ENCODE results near the gene PPM1H. TPM values are rescaled to one million over a fixed set of nuclear protein-coding genes. Genes with fewer than 3 reads are reported as not detected.

The PPM1H gene
- total RNA-seq, 1 experiment from 2014 or later = 33.3 TPM

GRCh38 chr12:62914443-62915203 is 20.3 kb downstream of the PPM1H start:
- in situ Hi-C loops (cut with HindIII; ENCODE audit: low pct_unique_long_range_greater_than_20kb, low sequenced_read_pairs) = no loop called here
- DNase-seq (ENCODE audit: low read depth) = no peak

- no peak for DNase-seq (ENCODE audit: low read depth)
- in situ Hi-C loops (cut with HindIII; ENCODE audit: low pct_unique_long_range_greater_than_20kb, low sequenced_read_pairs) = no loop called here
These were observed 21.6 kb downstream of the PPM1H start for GRCh38 chr12:62913380-62913779.

- in situ Hi-C loops (cut with HindIII; ENCODE audit: low pct_unique_long_range_greater_than_20kb, low sequenced_read_pairs) = no loop called here
- no peak for DNase-seq (ENCODE audit: low read depth)
These were observed 22.3 kb downstream of the PPM1H start for GRCh38 chr12:62912644-62913043.

GRCh38 chr12:62911286-62911685 is 23.7 kb downstream of the PPM1H start:
- DNase-seq (ENCODE audit: low read depth) = no peak
- in situ Hi-C loops (cut with HindIII; ENCODE audit: low pct_unique_long_range_greater_than_20kb, low sequenced_read_pairs) = no loop called here

GRCh38 chr12:62910549-62911169 is 24.3 kb downstream of the PPM1H start:
- in situ Hi-C loops (cut with HindIII; ENCODE audit: low pct_unique_long_range_greater_than_20kb, low sequenced_read_pairs) = no loop called here

GRCh38 chr12:62909340-62909739 is 25.6 kb downstream of the PPM1H start:
- in situ Hi-C loops (cut with HindIII; ENCODE audit: low pct_unique_long_range_greater_than_20kb, low sequenced_read_pairs) = no loop called here
- no peak for DNase-seq (ENCODE audit: low read depth)

More at GRCh38 chr12:62910549-62911169, 24.3 kb downstream of the PPM1H start:
- DNase-seq (ENCODE audit: low read depth) = no peak

- in situ Hi-C loops (cut with HindIII; ENCODE audit: low pct_unique_long_range_greater_than_20kb, low sequenced_read_pairs) = no loop called here
- DNase-seq (ENCODE audit: low read depth) = no peak
These were observed 26.3 kb downstream of the PPM1H start for GRCh38 chr12:62908674-62909073.

- DNase-seq (ENCODE audit: low read depth) = no peak
- in situ Hi-C loops (cut with HindIII; ENCODE audit: low pct_unique_long_range_greater_than_20kb, low sequenced_read_pairs) = no loop called here
These were observed 27.4 kb downstream of the PPM1H start for GRCh38 chr12:62907561-62907960.

- no peak for DNase-seq (ENCODE audit: low read depth)
- in situ Hi-C loops (cut with HindIII; ENCODE audit: low pct_unique_long_range_greater_than_20kb, low sequenced_read_pairs) = no loop called here
These were observed 27.9 kb downstream of the PPM1H start for GRCh38 chr12:62907078-62907477.

GRCh38 chr12:62903151-62903550 is 31.8 kb downstream of the PPM1H start:
- no peak for DNase-seq (ENCODE audit: low read depth)
- in situ Hi-C loops (cut with HindIII; ENCODE audit: low pct_unique_long_range_greater_than_20kb, low sequenced_read_pairs) = no loop called here

GRCh38 chr12:62900686-62901272 is 34.2 kb downstream of the PPM1H start:
- in situ Hi-C loops (cut with HindIII; ENCODE audit: low pct_unique_long_range_greater_than_20kb, low sequenced_read_pairs) = no loop called here
- DNase-seq (ENCODE audit: low read depth) = no peak

GRCh38 chr12:62899568-62900390 is 35.2 kb downstream of the PPM1H start:
- in situ Hi-C loops (cut with HindIII; ENCODE audit: low pct_unique_long_range_greater_than_20kb, low sequenced_read_pairs) = no loop called here
- DNase-seq (ENCODE audit: low read depth) = no peak

- DNase-seq (ENCODE audit: low read depth) = no peak
- in situ Hi-C loops (cut with HindIII; ENCODE audit: low pct_unique_long_range_greater_than_20kb, low sequenced_read_pairs) = no loop called here
These were observed 36.4 kb downstream of the PPM1H start for GRCh38 chr12:62898526-62898925.

- in situ Hi-C loops (cut with HindIII; ENCODE audit: low pct_unique_long_range_greater_than_20kb, low sequenced_read_pairs) = no loop called here
- DNase-seq (ENCODE audit: low read depth) = no peak
These were observed 39.5 kb downstream of the PPM1H start for GRCh38 chr12:62895351-62895877.

GRCh38 chr12:62893276-62893675 is 41.7 kb downstream of the PPM1H start:
- no peak for DNase-seq (ENCODE audit: low read depth)
- in situ Hi-C loops (cut with HindIII; ENCODE audit: low pct_unique_long_range_greater_than_20kb, low sequenced_read_pairs) = no loop called here

- peak; percentile 15 for DNase-seq (ENCODE audit: low read depth)
These were observed 43.0 kb downstream of the PPM1H start for GRCh38 chr12:62891805-62892549.

GRCh38 chr12:62888454-62889110 is 46.4 kb downstream of the PPM1H start:
- no peak for DNase-seq (ENCODE audit: low read depth)
- in situ Hi-C loops (cut with HindIII; ENCODE audit: low pct_unique_long_range_greater_than_20kb, low sequenced_read_pairs) = no loop called here

More at GRCh38 chr12:62891805-62892549, 43.0 kb downstream of the PPM1H start:
- in situ Hi-C loops (cut with HindIII; ENCODE audit: low pct_unique_long_range_greater_than_20kb, low sequenced_read_pairs) = no loop called here

Data from Caki2 (cell line).